Coronary artery (tissue), 2 donors: Measurements from ENCODE around the gene ISG15.

Experiments used
- DNase-seq: peaks from one replicate; pipeline ENCODE4 v3.0.0-alpha.2; 2017; ENCODE audit warnings: low spot score
- H3K27ac ChIP-seq, 2 donors: fragments of 200-600 bp; sonication (generic); one replicate each; pipeline ENCODE4 v1.5.1; 2016 to 2019
- H3K4me3 ChIP-seq: fragments of 200-600 bp; sonication (generic); 2 replicates; pipeline ENCODE4 v1.5.1; 2016; ENCODE audit warnings: mild to moderate bottlenecking, moderate library complexity
- TF ChIP-seq, protein P1 (sequence below): fragments of 200-600 bp; sonication (generic); IDR thresholded peaks from one replicate; pipeline ENCODE4 v1.5.1; 2019; ENCODE audit warnings: antibody characterized with exemption

ISG15 gene

DNA sequence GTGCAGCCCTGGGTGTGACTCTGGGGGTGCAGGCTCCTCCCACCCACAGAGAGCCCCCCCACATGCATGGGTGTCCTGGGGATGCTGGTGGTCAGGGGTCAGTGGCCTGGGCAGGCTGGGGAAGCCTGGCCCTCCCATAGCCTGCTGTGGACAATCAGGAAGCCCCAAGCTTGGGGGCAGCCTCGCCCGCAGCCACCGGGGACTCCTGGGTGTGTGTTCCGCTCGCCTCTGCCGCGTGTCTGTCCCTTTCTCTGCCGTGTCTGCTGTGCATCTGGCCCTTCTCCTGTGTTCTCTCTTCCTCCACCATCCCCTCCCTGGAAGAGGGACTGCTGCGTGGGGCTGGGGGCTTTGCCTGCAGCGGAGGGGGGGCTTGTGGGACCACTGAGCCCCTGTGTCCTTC, 29.5 kb downstream of the ISG15 start:
- no peak overlapping the region for H3K4me3 ChIP-seq
- TF ChIP-seq, protein P1, sequence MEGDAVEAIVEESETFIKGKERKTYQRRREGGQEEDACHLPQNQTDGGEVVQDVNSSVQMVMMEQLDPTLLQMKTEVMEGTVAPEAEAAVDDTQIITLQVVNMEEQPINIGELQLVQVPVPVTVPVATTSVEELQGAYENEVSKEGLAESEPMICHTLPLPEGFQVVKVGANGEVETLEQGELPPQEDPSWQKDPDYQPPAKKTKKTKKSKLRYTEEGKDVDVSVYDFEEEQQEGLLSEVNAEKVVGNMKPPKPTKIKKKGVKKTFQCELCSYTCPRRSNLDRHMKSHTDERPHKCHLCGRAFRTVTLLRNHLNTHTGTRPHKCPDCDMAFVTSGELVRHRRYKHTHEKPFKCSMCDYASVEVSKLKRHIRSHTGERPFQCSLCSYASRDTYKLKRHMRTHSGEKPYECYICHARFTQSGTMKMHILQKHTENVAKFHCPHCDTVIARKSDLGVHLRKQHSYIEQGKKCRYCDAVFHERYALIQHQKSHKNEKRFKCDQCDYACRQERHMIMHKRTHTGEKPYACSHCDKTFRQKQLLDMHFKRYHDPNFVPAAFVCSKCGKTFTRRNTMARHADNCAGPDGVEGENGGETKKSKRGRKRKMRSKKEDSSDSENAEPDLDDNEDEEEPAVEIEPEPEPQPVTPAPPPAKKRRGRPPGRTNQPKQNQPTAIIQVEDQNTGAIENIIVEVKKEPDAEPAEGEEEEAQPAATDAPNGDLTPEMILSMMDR: no peak
- H3K27ac ChIP-seq: no peak overlapping the region
- no peak for DNase-seq

DNA sequence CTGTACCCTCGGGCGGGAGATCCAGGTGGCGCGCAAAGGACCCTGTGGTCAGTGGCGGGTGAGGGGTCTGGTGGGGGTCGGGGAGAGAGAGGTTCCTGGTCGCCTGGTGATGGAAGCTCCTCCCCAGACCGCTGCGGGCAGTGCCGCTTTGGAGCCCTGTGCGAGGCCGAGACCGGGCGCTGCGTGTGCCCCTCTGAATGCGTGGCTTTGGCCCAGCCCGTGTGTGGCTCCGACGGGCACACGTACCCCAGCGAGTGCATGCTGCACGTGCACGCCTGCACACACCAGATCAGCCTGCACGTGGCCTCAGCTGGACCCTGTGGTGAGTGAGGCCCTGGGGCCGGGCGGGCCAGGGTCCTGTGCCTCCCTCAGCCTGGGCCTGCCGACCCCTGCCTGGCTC, 30.1 kb downstream of the ISG15 start:
- TF ChIP-seq, protein P1: no peak
- no peak overlapping the region for H3K4me3 ChIP-seq
- no peak for DNase-seq
- no peak overlapping the region for H3K27ac ChIP-seq

DNA sequence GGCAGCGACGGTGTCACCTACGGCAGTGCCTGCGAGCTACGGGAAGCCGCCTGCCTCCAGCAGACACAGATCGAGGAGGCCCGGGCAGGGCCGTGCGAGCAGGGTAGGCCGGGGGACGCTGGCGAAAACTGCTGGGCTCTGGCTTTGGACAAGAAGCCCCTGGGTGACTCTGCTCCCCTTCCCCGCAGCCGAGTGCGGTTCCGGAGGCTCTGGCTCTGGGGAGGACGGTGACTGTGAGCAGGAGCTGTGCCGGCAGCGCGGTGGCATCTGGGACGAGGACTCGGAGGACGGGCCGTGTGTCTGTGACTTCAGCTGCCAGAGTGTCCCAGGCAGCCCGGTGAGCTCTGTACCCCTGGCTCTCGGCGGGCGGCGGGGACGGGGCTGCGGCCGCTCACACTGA, 30.6 kb downstream of the ISG15 start:
- Histone ChIP-seq H3K27ac (no peak overlapping the region), H3K4me3 (no peak overlapping the region)
- TF ChIP-seq, protein P1: no peak
- DNase-seq: no peak

DNA sequence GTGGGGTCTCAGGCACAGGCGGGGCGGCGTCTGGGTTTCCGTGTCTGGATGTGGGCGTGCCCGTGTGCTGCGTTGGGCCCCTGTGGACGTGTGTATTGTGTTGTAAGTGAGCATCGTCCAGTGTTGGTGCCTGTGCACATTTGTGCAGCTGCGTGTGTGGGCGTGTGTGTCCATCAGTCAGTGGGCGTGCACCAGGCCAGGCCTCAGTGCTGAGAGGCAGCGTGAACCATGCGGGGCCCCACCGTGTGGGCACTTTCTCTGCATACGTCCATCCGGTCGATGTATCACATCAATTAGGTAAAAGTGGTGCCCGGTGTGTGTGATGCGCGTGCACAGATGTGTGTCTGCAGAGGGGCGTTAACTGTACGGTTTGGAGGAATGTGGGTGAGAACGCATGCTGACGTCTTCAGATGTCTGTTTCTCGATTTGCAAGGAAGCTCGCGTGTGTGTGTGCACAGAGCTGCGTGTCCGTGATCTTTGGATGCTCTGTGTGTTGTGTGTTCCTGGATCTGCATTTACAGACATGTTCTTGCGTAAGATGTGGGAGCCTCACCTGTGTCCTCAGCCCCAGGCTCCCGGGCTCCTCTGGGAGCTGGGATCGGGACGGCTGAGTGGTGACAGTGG, 31.3 kb downstream of the ISG15 start:
- TF ChIP-seq, protein P1: no peak
- H3K4me3 ChIP-seq: no peak overlapping the region
- H3K27ac ChIP-seq: no peak overlapping the region
- no peak for DNase-seq

DNA sequence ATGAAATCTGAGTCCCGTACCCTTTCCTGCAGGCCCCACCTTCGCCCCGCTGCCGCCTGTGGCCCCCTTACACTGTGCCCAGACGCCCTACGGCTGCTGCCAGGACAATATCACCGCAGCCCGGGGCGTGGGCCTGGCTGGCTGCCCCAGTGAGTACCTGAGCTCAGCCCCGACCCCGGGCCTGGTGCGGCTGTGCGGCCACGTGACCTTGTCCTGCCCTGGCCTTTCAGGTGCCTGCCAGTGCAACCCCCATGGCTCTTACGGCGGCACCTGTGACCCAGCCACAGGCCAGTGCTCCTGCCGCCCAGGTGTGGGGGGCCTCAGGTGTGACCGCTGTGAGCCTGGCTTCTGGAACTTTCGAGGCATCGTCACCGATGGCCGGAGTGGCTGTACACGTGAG, 31.8 kb downstream of the ISG15 start:
- TF ChIP-seq, protein P1: no peak
- Histone ChIP-seq H3K27ac (no peak overlapping the region), H3K4me3 (no peak overlapping the region)
- no peak for DNase-seq

DNA sequence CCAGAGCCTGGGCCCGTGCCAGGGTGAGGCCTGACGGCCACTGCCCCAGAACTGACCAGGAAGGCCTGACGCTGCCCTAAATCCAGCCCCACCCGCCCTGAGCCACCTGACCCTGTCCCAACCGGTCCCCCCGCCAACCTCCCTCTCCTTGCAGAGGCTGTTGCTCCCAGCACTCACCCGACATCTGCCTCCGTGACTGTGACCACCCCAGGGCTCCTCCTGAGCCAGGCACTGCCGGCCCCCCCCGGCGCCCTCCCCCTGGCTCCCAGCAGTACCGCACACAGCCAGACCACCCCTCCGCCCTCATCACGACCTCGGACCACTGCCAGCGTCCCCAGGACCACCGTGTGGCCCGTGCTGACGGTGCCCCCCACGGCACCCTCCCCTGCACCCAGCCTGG, 32.9 kb downstream of the ISG15 start:
- H3K4me3 ChIP-seq: no peak overlapping the region
- H3K27ac ChIP-seq: no peak overlapping the region
- TF ChIP-seq, protein P1: no peak
- no peak for DNase-seq

DNA sequence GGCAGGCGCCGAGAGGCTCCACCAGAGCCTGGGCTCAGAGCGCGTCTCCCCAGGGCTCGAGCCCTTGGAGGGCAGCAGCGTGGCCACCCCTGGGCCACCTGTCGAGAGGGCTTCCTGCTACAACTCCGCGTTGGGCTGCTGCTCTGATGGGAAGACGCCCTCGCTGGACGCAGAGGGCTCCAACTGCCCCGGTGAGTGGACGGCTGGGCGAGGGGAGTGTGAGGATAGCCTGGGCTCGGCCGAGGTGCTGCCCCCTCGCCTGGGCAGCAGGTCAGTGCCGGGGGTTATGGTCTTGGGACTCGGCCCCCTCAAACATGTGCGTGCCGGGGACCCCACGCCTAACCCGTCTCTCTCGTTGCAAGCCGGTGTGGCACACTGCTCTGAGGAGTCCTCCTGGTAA, 33.5 kb downstream of the ISG15 start:
- no peak overlapping the region for H3K4me3 ChIP-seq
- TF ChIP-seq, protein P1: no peak
- no peak for DNase-seq
- no peak overlapping the region for H3K27ac ChIP-seq
